Stimulated activated naive CD8-positive, alpha-beta T cell treated with anti-CD3 and anti-CD28 coated beads, Interleukin-15, amount 100 ng/mL, for 72 hours (primary cell): ENCODE data around the gene AEBP2.

ENCODE experiments used
- ATAC-seq: fragments of 150-1000 bp; cut with Tn5 transposase; 2 replicates; pipeline ENCODE4 v1.10.0; 2021; ENCODE audit warnings: mild to moderate bottlenecking, moderate library complexity
- DNase-seq, 2 donors: peaks; one replicate each; pipeline ENCODE4 v3.0.0; 2021 to 2022
- H3K27ac Mint-ChIP-seq, 2 donors: one replicate each; pipeline ENCODE4 v1.8.0; 2022; ENCODE audit warnings: mild to moderate bottlenecking in 2 of 2, mixed read lengths in 2 of 2, moderate library complexity in 2 of 2
- H3K27me3 Mint-ChIP-seq: one replicate; pipeline ENCODE4 v1.8.0; 2022; ENCODE audit warnings: mixed read lengths
- H3K4me1 Mint-ChIP-seq: one replicate; pipeline ENCODE4 v1.8.0; 2022; ENCODE audit warnings: mild to moderate bottlenecking, mixed read lengths
- H3K4me3 Mint-ChIP-seq, 2 donors: one replicate each; pipeline ENCODE4 v1.8.0; 2022; ENCODE audit warnings: mild to moderate bottlenecking in 2 of 2, mixed read lengths in 2 of 2, moderate library complexity in 1 of 2
- H3K9me3 Mint-ChIP-seq, 2 donors: one replicate each; pipeline ENCODE4 v1.8.0; 2022; ENCODE audit warnings: mixed read lengths in 2 of 2

AEBP2 gene

GRCh38 chr12:19435831-19436497 is 3.3 kb upstream of the AEBP2 start:
- H3K9me3 Mint-ChIP-seq, result no peaks in the 10 kb centered on the region
- ATAC-seq, result no peak
- DNase-seq, result no peak
- no peak overlapping the region for H3K4me3 Mint-ChIP-seq
- H3K27me3 Mint-ChIP-seq, result no peaks in the 10 kb centered on the region
- H3K4me1 Mint-ChIP-seq, result peaks cover 64% of the 10 kb centered on the region
- H3K27ac Mint-ChIP-seq, result peak overlapping the region in 1 of 2 donors; percentile 80

DNA sequence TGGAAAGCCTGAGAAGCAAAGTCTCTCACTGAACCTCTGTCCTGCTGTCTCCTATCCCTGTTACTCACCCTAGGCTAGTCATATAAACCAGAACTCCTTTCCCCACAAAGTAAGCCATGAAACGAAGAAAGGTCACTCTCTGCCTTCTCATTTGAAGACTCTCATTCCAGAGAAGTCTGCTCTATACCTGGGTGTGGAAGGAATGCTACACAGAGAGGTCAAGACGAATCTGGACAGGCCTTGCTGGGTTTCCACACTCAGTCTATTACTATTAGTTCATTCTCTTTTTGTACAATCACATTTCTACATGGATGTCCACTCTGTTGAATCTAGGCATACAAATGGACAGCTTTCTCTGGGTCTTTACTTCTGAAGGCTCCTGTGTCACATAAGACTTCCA is 2.4 kb upstream of the AEBP2 start:
- DNase-seq (no peak), ATAC-seq (no peak)
- peaks cover 58% of the 10 kb centered on the region for H3K4me1 Mint-ChIP-seq
- no peaks in the 10 kb centered on the region for H3K27me3 Mint-ChIP-seq
- no peak overlapping the region for H3K4me3 Mint-ChIP-seq
- H3K27ac Mint-ChIP-seq, result no peak overlapping the region
- H3K9me3 Mint-ChIP-seq, result no peaks in the 10 kb centered on the region

- Mint-ChIP-seq H3K9me3 (no peaks in the 10 kb centered on the region), H3K4me3 (no peak overlapping the region), H3K4me1 (peaks cover 55% of the 10 kb centered on the region), H3K27ac (no peak overlapping the region), H3K27me3 (no peaks in the 10 kb centered on the region)
- ATAC-seq (no peak), DNase-seq (no peak)
Measured at GRCh38 chr12:19437996-19438395, 1.3 kb upstream of the AEBP2 start.

GRCh38 chr12:19440019-19440858 is 947 bp downstream of the AEBP2 start:
- peaks cover 60% of the 10 kb centered on the region for H3K4me1 Mint-ChIP-seq
- DNase-seq, result peak; percentile 57 to 69
- peak overlapping the region; percentile 99 for H3K4me3 Mint-ChIP-seq
- ATAC-seq, result peak; percentile 60
- no peaks in the 10 kb centered on the region for H3K27me3 Mint-ChIP-seq
- no peaks in the 10 kb centered on the region for H3K9me3 Mint-ChIP-seq
- peak overlapping the region; percentile 99 to 100 for H3K27ac Mint-ChIP-seq

- DNase-seq, result no peak
- Mint-ChIP-seq H3K4me1 (peaks cover 58% of the 10 kb centered on the region), H3K27me3 (no peaks in the 10 kb centered on the region), H3K27ac (peak overlapping the region; percentile 99 to 100), H3K4me3 (peak overlapping the region; percentile 99), H3K9me3 (no peaks in the 10 kb centered on the region)
- no peak for ATAC-seq
Measured at GRCh38 chr12:19440916-19441315, 1.6 kb downstream of the AEBP2 start.

DNA sequence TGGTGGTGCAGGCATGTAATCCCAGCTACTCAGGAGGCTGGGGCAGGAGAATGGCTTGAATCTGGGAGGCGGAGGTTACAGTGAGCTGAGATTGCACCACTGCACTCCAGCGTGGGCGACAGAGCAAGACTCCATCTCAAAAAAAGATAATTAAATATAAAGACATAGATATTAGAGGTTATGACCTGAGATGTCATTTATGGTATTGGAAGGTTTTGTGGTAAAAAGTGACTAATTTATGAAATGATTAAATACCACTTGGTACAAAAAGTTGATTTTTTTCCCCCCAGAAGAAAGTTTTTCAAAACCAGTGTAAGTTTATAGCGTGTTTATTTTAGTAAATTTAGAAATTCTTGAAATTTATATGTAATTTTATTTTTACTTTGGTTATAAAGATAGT is 4.3 kb downstream of the AEBP2 start:
- no peak for ATAC-seq
- peak overlapping the region; percentile 42 to 67 for H3K4me3 Mint-ChIP-seq
- H3K27ac Mint-ChIP-seq, result peak overlapping the region in 1 of 2 donors; percentile 25

GRCh38 chr12:19444097-19444496 is 4.8 kb downstream of the AEBP2 start:
- Mint-ChIP-seq H3K9me3 (no peaks in the 10 kb centered on the region), H3K4me3 (peak overlapping the region; percentile 53 to 57), H3K27ac (no peak overlapping the region), H3K27me3 (no peaks in the 10 kb centered on the region), H3K4me1 (peaks cover 63% of the 10 kb centered on the region)
- ATAC-seq (no peak), DNase-seq (no peak)

More for the DNA sequence above, 4.3 kb downstream of the AEBP2 start:
- peaks cover 63% of the 10 kb centered on the region for H3K4me1 Mint-ChIP-seq
- DNase-seq, result no peak
- H3K9me3 Mint-ChIP-seq, result no peaks in the 10 kb centered on the region
- H3K27me3 Mint-ChIP-seq, result no peaks in the 10 kb centered on the region

GRCh38 chr12:19447386-19447785 is 8.1 kb downstream of the AEBP2 start:
- no peak for DNase-seq
- Mint-ChIP-seq H3K4me3 (no peak overlapping the region), H3K27ac (no peak overlapping the region), H3K9me3 (no peaks in the 10 kb centered on the region), H3K4me1 (peaks cover 83% of the 10 kb centered on the region), H3K27me3 (no peaks in the 10 kb centered on the region)
- no peak for ATAC-seq

- DNase-seq (no peak), ATAC-seq (no peak)
- H3K9me3 Mint-ChIP-seq, result no peaks in the 10 kb centered on the region
- no peak overlapping the region for H3K27ac Mint-ChIP-seq
- no peak overlapping the region for H3K4me3 Mint-ChIP-seq
- H3K27me3 Mint-ChIP-seq, result no peaks in the 10 kb centered on the region
- peaks cover 89% of the 10 kb centered on the region for H3K4me1 Mint-ChIP-seq
Measured at GRCh38 chr12:19449814-19450213, 10.5 kb downstream of the AEBP2 start.

- Mint-ChIP-seq H3K27ac (peak overlapping the region in 1 of 2 donors; percentile 42), H3K9me3 (no peaks in the 10 kb centered on the region), H3K4me3 (peak overlapping the region in 1 of 2 donors; percentile 8), H3K4me1 (peaks cover 89% of the 10 kb centered on the region), H3K27me3 (no peaks in the 10 kb centered on the region)
- ATAC-seq, result no peak
- DNase-seq, result no peak
Measured at GRCh38 chr12:19450362-19450761, 11.1 kb downstream of the AEBP2 start.

DNA sequence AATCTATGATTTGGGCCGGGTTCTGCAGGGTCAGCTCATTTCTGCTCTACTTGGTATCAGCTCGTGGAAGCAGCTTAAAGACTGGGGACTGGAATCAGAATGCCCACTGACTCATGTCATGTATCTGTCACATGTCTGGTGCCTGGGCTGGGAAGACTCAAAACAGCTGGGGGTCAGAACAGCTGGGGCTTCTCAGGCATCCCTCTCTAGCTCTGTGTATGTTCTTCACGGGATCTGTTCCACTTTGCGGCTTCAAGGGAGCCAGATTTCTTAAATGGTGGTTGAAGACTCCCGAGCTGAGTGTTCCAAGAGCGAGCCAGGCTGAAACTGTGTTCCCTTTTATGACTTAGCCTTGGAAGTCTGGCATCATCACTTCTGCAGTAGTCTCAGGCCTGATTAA is 11.9 kb downstream of the AEBP2 start:
- Mint-ChIP-seq H3K4me3 (no peak overlapping the region), H3K4me1 (peaks cover 92% of the 10 kb centered on the region), H3K27ac (no peak overlapping the region), H3K9me3 (no peaks in the 10 kb centered on the region), H3K27me3 (no peaks in the 10 kb centered on the region)
- no peak for ATAC-seq
- no peak for DNase-seq

GRCh38 chr12:19453961-19454360 is 14.7 kb downstream of the AEBP2 start:
- Mint-ChIP-seq H3K4me3 (peak overlapping the region in 1 of 2 donors; percentile 31), H3K4me1 (peaks cover 94% of the 10 kb centered on the region), H3K9me3 (no peaks in the 10 kb centered on the region), H3K27ac (peak overlapping the region in 1 of 2 donors; percentile 13), H3K27me3 (no peaks in the 10 kb centered on the region)
- DNase-seq (no peak), ATAC-seq (no peak)

- ATAC-seq, result no peak
- H3K27ac Mint-ChIP-seq, result no peak overlapping the region
- DNase-seq, result no peak
- peaks cover 88% of the 10 kb centered on the region for H3K4me1 Mint-ChIP-seq
- H3K9me3 Mint-ChIP-seq, result no peaks in the 10 kb centered on the region
- H3K27me3 Mint-ChIP-seq, result no peaks in the 10 kb centered on the region
- H3K4me3 Mint-ChIP-seq, result peak overlapping the region in 1 of 2 donors; percentile 21
Measured at GRCh38 chr12:19454837-19455236, 15.5 kb downstream of the AEBP2 start.

GRCh38 chr12:19456176-19456575 is 16.9 kb downstream of the AEBP2 start:
- Mint-ChIP-seq H3K27me3 (no peaks in the 10 kb centered on the region), H3K9me3 (no peaks in the 10 kb centered on the region), H3K4me3 (no peak overlapping the region), H3K27ac (no peak overlapping the region), H3K4me1 (peaks cover 88% of the 10 kb centered on the region)
- DNase-seq (no peak), ATAC-seq (no peak)

GRCh38 chr12:19457561-19457960 is 18.3 kb downstream of the AEBP2 start:
- no peaks in the 10 kb centered on the region for H3K9me3 Mint-ChIP-seq
- ATAC-seq, result no peak
- H3K27me3 Mint-ChIP-seq, result no peaks in the 10 kb centered on the region
- peaks cover 87% of the 10 kb centered on the region for H3K4me1 Mint-ChIP-seq
- DNase-seq, result no peak
- H3K4me3 Mint-ChIP-seq, result no peak overlapping the region
- H3K27ac Mint-ChIP-seq, result no peak overlapping the region

DNA sequence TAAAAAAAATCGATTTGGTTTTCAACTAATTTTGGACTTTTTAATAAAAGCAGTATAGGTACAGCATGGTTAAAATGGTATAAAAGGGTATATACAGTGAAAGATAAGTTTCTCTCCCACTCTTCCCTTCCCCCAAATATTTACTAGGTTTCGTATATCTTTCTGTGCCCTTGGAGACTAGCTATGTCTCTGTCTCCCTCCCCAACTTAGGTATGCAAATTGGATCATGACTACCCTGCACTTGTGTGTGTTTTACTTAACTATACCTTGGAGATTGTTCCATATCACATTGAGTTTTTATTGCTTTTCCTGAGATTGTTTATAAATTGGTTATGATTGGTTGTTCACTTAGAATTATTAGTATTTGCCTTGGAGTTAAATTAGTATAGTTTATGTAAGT is 19.4 kb downstream of the AEBP2 start:
- no peak overlapping the region for H3K27ac Mint-ChIP-seq
- peaks cover 76% of the 10 kb centered on the region for H3K4me1 Mint-ChIP-seq
- no peaks in the 10 kb centered on the region for H3K9me3 Mint-ChIP-seq
- DNase-seq (no peak), ATAC-seq (no peak)
- H3K27me3 Mint-ChIP-seq, result no peaks in the 10 kb centered on the region
- H3K4me3 Mint-ChIP-seq, result no peak overlapping the region
